Retinal pigment epithelial cell (primary cell): Measurements from ENCODE around the gene ARMH3.
A peak's percentile ranks its signal among the peaks of the same experiment; 100 is the strongest.
"Not testable (repeated sequence)": the region's sequence is repeated elsewhere in the genome, so short reads cannot be mapped to it uniquely, and the experiment has no call there.

Experiments used
- DNase-seq: peaks from one replicate; pipeline ENCODE4 v3.0.0-alpha.2; 2010; ENCODE audit warnings: low read depth
- H3K4me3 ChIP-seq: 2 replicates; pipeline ENCODE4 v1.5.1; 2011; ENCODE audit warnings: mild to moderate bottlenecking, low read length, control low read depth, moderate library complexity
- TF ChIP-seq, protein P1 (sequence below): conservative IDR thresholded peaks from 2 replicates; pipeline ENCODE4 v1.5.1; 2011; ENCODE audit warnings: low read depth, low read length, control low read depth, inconsistent platforms

ARMH3 gene

GRCh38 chr10:102017295-102017694 is 38.7 kb downstream of the ARMH3 start:
- DNase-seq = no peak
- TF ChIP-seq, protein P1, sequence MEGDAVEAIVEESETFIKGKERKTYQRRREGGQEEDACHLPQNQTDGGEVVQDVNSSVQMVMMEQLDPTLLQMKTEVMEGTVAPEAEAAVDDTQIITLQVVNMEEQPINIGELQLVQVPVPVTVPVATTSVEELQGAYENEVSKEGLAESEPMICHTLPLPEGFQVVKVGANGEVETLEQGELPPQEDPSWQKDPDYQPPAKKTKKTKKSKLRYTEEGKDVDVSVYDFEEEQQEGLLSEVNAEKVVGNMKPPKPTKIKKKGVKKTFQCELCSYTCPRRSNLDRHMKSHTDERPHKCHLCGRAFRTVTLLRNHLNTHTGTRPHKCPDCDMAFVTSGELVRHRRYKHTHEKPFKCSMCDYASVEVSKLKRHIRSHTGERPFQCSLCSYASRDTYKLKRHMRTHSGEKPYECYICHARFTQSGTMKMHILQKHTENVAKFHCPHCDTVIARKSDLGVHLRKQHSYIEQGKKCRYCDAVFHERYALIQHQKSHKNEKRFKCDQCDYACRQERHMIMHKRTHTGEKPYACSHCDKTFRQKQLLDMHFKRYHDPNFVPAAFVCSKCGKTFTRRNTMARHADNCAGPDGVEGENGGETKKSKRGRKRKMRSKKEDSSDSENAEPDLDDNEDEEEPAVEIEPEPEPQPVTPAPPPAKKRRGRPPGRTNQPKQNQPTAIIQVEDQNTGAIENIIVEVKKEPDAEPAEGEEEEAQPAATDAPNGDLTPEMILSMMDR = no peak
- H3K4me3 ChIP-seq = no peak overlapping the region

GRCh38 chr10:102016416-102016815 is 39.6 kb downstream of the ARMH3 start:
- no peak for DNase-seq
- TF ChIP-seq, protein P1 = no peak
- H3K4me3 ChIP-seq = no peak overlapping the region

- TF ChIP-seq, protein P1 = no peak
- H3K4me3 ChIP-seq = no peak overlapping the region
- no peak for DNase-seq
Measured at GRCh38 chr10:102010961-102011360, 45.0 kb downstream of the ARMH3 start.

GRCh38 chr10:102009801-102010425 is 46.1 kb downstream of the ARMH3 start:
- TF ChIP-seq, protein P1 = peak; percentile 99
- peak; percentile 73 for DNase-seq
- H3K4me3 ChIP-seq = no peak overlapping the region

- no peak for DNase-seq
- no peak overlapping the region for H3K4me3 ChIP-seq
- TF ChIP-seq, protein P1 = no peak
Measured at GRCh38 chr10:102007796-102008195, 48.2 kb downstream of the ARMH3 start.

- H3K4me3 ChIP-seq, DNase-seq: not testable (repeated sequence)
Measured at GRCh38 chr10:102007031-102007430, 48.9 kb downstream of the ARMH3 start.

DNA sequence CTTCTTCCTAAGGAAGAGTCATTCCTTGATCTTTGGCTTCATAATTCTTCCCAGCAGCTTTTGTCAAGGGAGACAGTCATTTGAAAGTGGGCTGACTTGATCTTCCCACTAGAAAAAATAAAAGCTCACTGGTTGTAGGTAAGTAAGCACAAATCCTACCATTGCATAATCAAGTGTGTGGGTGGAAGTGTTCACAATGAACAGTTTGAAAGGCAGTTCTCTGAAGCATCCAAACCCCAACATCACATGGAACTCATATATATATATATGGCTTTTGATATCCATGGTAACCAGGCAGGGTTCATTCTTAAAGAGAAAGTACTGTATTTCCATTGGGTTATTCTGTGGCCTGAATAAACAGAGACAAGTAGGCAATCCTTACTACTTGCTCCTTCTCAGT is 51.6 kb downstream of the ARMH3 start:
- DNase-seq = no peak
- TF ChIP-seq, protein P1 = no peak
- no peak overlapping the region for H3K4me3 ChIP-seq
